Measurements from ENCODE around the gene SPDYE5. TPM values are rescaled to one million over a fixed set of nuclear protein-coding genes. Genes with fewer than 3 reads are reported as not detected.

Gene SPDYE5
- total and polyA plus RNA-seq, 2 experiments from 2014 or later, result 1.8 TPM; not detected in 1

GRCh38 chr7:75533926-75534325, 41.8 kb downstream of the SPDYE5 start:
- Mint-ChIP-seq H3K4me3 (no peak overlapping the region), H3K9me3 (no peaks in the 10 kb centered on the region), H3K36me3 (ENCODE audit: low read depth) (peaks cover 49% of the 10 kb centered on the region), H3K27ac (no peak overlapping the region), H3K4me1 (peaks cover 4% of the 10 kb centered on the region; the same call in 1 of the 3 replicates), H3K27me3 (ENCODE audit: insufficient read depth, low read depth, poor library complexity) (peaks cover 13% of the 10 kb centered on the region)
- Histone ChIP-seq H3K4me1 (ENCODE audit: insufficient read depth) (no peaks in the 10 kb centered on the region), H2AFZ (no peak overlapping the region), H3K79me2 (replicated peaks; ENCODE audit: insufficient read depth) (no peaks in the 10 kb centered on the region), H4K20me1 (replicated peaks; ENCODE audit: insufficient read depth) (no peaks in the 10 kb centered on the region; the same call in 1 of the 2 replicates), H3F3A (replicated peaks; ENCODE audit: low read depth) (0 out of 2 replicates have a peak, but pooled peaks cover 2% of the 10 kb centered on the region), H3K4me3 (no peak overlapping the region), H3K27ac (ENCODE audit: low read depth) (no peak overlapping the region), H3K27me3 (ENCODE audit: insufficient read depth) (no peaks in the 10 kb centered on the region), H3K9me2 (ENCODE audit: insufficient read depth) (no peaks in the 10 kb centered on the region), H3K4me2 (no peak overlapping the region), H3K36me3 (ENCODE audit: insufficient read depth) (peaks cover 27% of the 10 kb centered on the region)
- DNase-seq (ENCODE audit: low spot score), result no peak
- TF ChIP-seq REST (IDR thresholded peaks at IDR 0.05; ENCODE audit: unreplicated experiment) (no peak), POLR2AphosphoS5 (IDR thresholded peaks at IDR 0.05; ENCODE audit: low read depth) (no peak; the same call in 1 of the 2 replicates), CTCF (conservative IDR thresholded peaks at IDR 0.05; ENCODE audit: low read depth in 2 of 2) (no peak), CREB1 (CRISPR knock-in tag; IDR thresholded peaks at IDR 0.05; ENCODE audit: low read depth) (no peak), NANOG (IDR thresholded peaks at IDR 0.05; ENCODE audit: borderline replicate concordance) (no peak), ETS1 (IDR thresholded peaks at IDR 0.05) (no peak), JUNB (IDR thresholded peaks at IDR 0.05; ENCODE audit: unreplicated experiment) (no peak), EZH2phosphoT487 (IDR thresholded peaks at IDR 0.05; ENCODE audit: unreplicated experiment) (no peak), ZNF331 (CRISPR knock-in tag; IDR thresholded peaks at IDR 0.05; ENCODE audit: low read depth) (no peak), STAT1 (IDR thresholded peaks at IDR 0.05; ENCODE audit: unreplicated experiment) (no peak), ZNF462 (CRISPR knock-in tag; IDR thresholded peaks at IDR 0.05) (no peak), EZH2 (IDR thresholded peaks at IDR 0.05; ENCODE audit: low read depth, unreplicated experiment) (no peak), ZNF114 (CRISPR knock-in tag; IDR thresholded peaks at IDR 0.05) (no peak)
- no peak for ATAC-seq
